Measurements from ENCODE around the gene OCLN.
"Not testable (repeated sequence)": the region's sequence is repeated elsewhere in the genome, so short reads cannot be mapped to it uniquely, and the experiment has no call there.

Gene OCLN

GRCh38 chr5:69531406-69531801 is 38.8 kb downstream of the OCLN start:
- no peaks in the 10 kb centered on the region for H3K36me3 ChIP-seq (ENCODE audit: insufficient read depth, low read length)
- H3K4me1 ChIP-seq (ENCODE audit: insufficient read depth, low read length), result no peaks in the 10 kb centered on the region
- H3K9ac ChIP-seq (ENCODE audit: low read depth, low read length), result no peak overlapping the region
- DNase-seq (no peak), ATAC-seq (ENCODE audit: insufficient read depth, low read depth) (no peak)
- no peak for TF ChIP-seq CTCF (IDR thresholded peaks at IDR 0.05; ENCODE audit: borderline replicate concordance, extremely low read depth, low read length, poor library complexity, severe bottlenecking)
- no peak for TF ChIP-seq EZH2 (IDR thresholded peaks at IDR 0.05; ENCODE audit: borderline replicate concordance, low read depth, low read length, severe bottlenecking)
- peaks cover 5% of the 10 kb centered on the region for H3K27me3 ChIP-seq (ENCODE audit: insufficient read depth, low read length, poor library complexity)
- no peaks in the 10 kb centered on the region for H4K20me1 ChIP-seq (ENCODE audit: insufficient read depth, low read length)
- H3K4me2 ChIP-seq (ENCODE audit: insufficient read depth, low read length), result no peak overlapping the region
- H3K27ac ChIP-seq (ENCODE audit: low read length), result no peak overlapping the region
- H3K79me2 ChIP-seq (ENCODE audit: insufficient read depth, low read length), result no peaks in the 10 kb centered on the region
- no peak overlapping the region for H2AFZ ChIP-seq (ENCODE audit: low read depth, low read length)
- H3K9me3 ChIP-seq (ENCODE audit: insufficient read depth, low read length, severe bottlenecking), result no peaks in the 10 kb centered on the region
- no peak overlapping the region for H3K4me3 ChIP-seq (ENCODE audit: low read depth in 1 of 2, low read length in 2 of 2)

- ATAC-seq (ENCODE audit: insufficient read depth, low read depth); H3K27ac ChIP-seq (ENCODE audit: low read length); H3K79me2 ChIP-seq (ENCODE audit: insufficient read depth, low read length); H3K9ac ChIP-seq (ENCODE audit: low read depth, low read length); H3K4me1 ChIP-seq (ENCODE audit: insufficient read depth, low read length); H3K4me2 ChIP-seq (ENCODE audit: insufficient read depth, low read length); H2AFZ ChIP-seq (ENCODE audit: low read depth, low read length); DNase-seq; H3K4me3 ChIP-seq (ENCODE audit: low read depth in 1 of 2, low read length in 2 of 2); H3K9me3 ChIP-seq (ENCODE audit: insufficient read depth, low read length, severe bottlenecking); H4K20me1 ChIP-seq (ENCODE audit: insufficient read depth, low read length); H3K27me3 ChIP-seq (ENCODE audit: insufficient read depth, low read length, poor library complexity); H3K36me3 ChIP-seq (ENCODE audit: insufficient read depth, low read length): not testable (repeated sequence)
Measured at GRCh38 chr5:69537911-69538310, 45.3 kb downstream of the OCLN start.

GRCh38 chr5:69538735-69539134 is 46.1 kb downstream of the OCLN start:
- not testable (repeated sequence) for H3K36me3 ChIP-seq (ENCODE audit: insufficient read depth, low read length); H3K27ac ChIP-seq (ENCODE audit: low read length); H4K20me1 ChIP-seq (ENCODE audit: insufficient read depth, low read length); H3K9ac ChIP-seq (ENCODE audit: low read depth, low read length); ATAC-seq (ENCODE audit: insufficient read depth, low read depth); H3K4me1 ChIP-seq (ENCODE audit: insufficient read depth, low read length); H2AFZ ChIP-seq (ENCODE audit: low read depth, low read length); H3K9me3 ChIP-seq (ENCODE audit: insufficient read depth, low read length, severe bottlenecking); H3K4me2 ChIP-seq (ENCODE audit: insufficient read depth, low read length); H3K27me3 ChIP-seq (ENCODE audit: insufficient read depth, low read length, poor library complexity); H3K79me2 ChIP-seq (ENCODE audit: insufficient read depth, low read length); H3K4me3 ChIP-seq (ENCODE audit: low read depth in 1 of 2, low read length in 2 of 2); DNase-seq

GRCh38 chr5:69541347-69541746 is 48.8 kb downstream of the OCLN start:
- not testable (repeated sequence) for DNase-seq; ATAC-seq (ENCODE audit: insufficient read depth, low read depth); H3K4me3 ChIP-seq (ENCODE audit: low read depth in 1 of 2, low read length in 2 of 2); H3K27ac ChIP-seq (ENCODE audit: low read length); H4K20me1 ChIP-seq (ENCODE audit: insufficient read depth, low read length); H3K36me3 ChIP-seq (ENCODE audit: insufficient read depth, low read length); H3K4me2 ChIP-seq (ENCODE audit: insufficient read depth, low read length); H3K9ac ChIP-seq (ENCODE audit: low read depth, low read length); H3K4me1 ChIP-seq (ENCODE audit: insufficient read depth, low read length); H2AFZ ChIP-seq (ENCODE audit: low read depth, low read length); H3K9me3 ChIP-seq (ENCODE audit: insufficient read depth, low read length, severe bottlenecking); H3K79me2 ChIP-seq (ENCODE audit: insufficient read depth, low read length); H3K27me3 ChIP-seq (ENCODE audit: insufficient read depth, low read length, poor library complexity)

- not testable (repeated sequence) for H3K36me3 ChIP-seq (ENCODE audit: insufficient read depth, low read length); H3K9me3 ChIP-seq (ENCODE audit: insufficient read depth, low read length, severe bottlenecking); ATAC-seq (ENCODE audit: insufficient read depth, low read depth)
Measured at GRCh38 chr5:69542838-69543618, 50.4 kb downstream of the OCLN start.

GRCh38 chr5:69544602-69545001 is 52.0 kb downstream of the OCLN start:
- DNase-seq; H3K4me3 ChIP-seq (ENCODE audit: low read depth in 1 of 2, low read length in 2 of 2); H3K4me1 ChIP-seq (ENCODE audit: insufficient read depth, low read length): not testable (repeated sequence)

More at GRCh38 chr5:69542838-69543618, 50.4 kb downstream of the OCLN start:
- not testable (repeated sequence) for H3K27ac ChIP-seq (ENCODE audit: low read length); H3K4me3 ChIP-seq (ENCODE audit: low read depth in 1 of 2, low read length in 2 of 2); H4K20me1 ChIP-seq (ENCODE audit: insufficient read depth, low read length); H3K9ac ChIP-seq (ENCODE audit: low read depth, low read length); H2AFZ ChIP-seq (ENCODE audit: low read depth, low read length); H3K4me2 ChIP-seq (ENCODE audit: insufficient read depth, low read length); H3K79me2 ChIP-seq (ENCODE audit: insufficient read depth, low read length); DNase-seq; H3K4me1 ChIP-seq (ENCODE audit: insufficient read depth, low read length); H3K27me3 ChIP-seq (ENCODE audit: insufficient read depth, low read length, poor library complexity)

More at GRCh38 chr5:69544602-69545001, 52.0 kb downstream of the OCLN start:
- not testable (repeated sequence) for H3K4me2 ChIP-seq (ENCODE audit: insufficient read depth, low read length); H3K79me2 ChIP-seq (ENCODE audit: insufficient read depth, low read length); H4K20me1 ChIP-seq (ENCODE audit: insufficient read depth, low read length); H3K27me3 ChIP-seq (ENCODE audit: insufficient read depth, low read length, poor library complexity); ATAC-seq (ENCODE audit: insufficient read depth, low read depth); H2AFZ ChIP-seq (ENCODE audit: low read depth, low read length); H3K9me3 ChIP-seq (ENCODE audit: insufficient read depth, low read length, severe bottlenecking); H3K27ac ChIP-seq (ENCODE audit: low read length); H3K9ac ChIP-seq (ENCODE audit: low read depth, low read length); H3K36me3 ChIP-seq (ENCODE audit: insufficient read depth, low read length)

Data from DND-41 (cell line).